ENCODE data around the gene ZC3HAV1L. TPM values are rescaled to one million over a fixed set of nuclear protein-coding genes. Genes with fewer than 3 reads are reported as not detected.

Gene ZC3HAV1L
- total RNA-seq, 1 experiment from 2014 or later = 11.8 TPM

DNA sequence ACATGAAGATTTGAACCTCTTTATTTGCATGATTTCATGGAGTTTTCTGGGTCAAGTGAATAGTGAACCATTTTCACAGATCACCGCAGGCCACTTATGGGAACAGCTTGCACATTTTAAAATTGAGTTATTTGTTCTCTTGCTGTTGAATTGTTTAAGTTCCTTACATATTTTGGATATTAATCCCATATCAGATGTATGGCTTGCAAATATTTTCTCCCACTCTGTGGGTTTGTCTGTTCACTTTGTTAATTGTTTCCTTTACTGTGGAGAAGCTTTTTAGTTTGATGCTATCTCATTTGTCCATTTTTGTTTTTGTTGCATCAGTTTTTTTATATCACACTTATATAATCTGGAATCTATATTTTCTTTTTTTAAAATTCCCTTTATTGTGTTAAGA is 14.1 kb upstream of the ZC3HAV1L start:
- ATAC-seq (no peak), DNase-seq (ENCODE audit: low read depth, low spot score) (no peak)
- H2AFZ ChIP-seq (ENCODE audit: low read depth, low read length, poor library complexity, severe bottlenecking) = no peak overlapping the region
- ChIA-PET CTCF (interaction anchor here (1.5 kb wide), 1 partner anchor 164 kb away, joined by 3 read pairs; no protein-coding TSS in a partner anchor), RAD21 (ENCODE audit: low non-redundant PET in 1 of 2, low total read pairs in 2 of 2, uncharacterized antibody in 2 of 2, unreplicated experiment in 2 of 2) (no interaction called here), POLR2A (no interaction called here)
- H3K27me3 ChIP-seq (ENCODE audit: insufficient read depth, low read length) = no peaks in the 10 kb centered on the region
- intact Hi-C loops (cut with micrococcal nuclease) = no loop called here
- no peaks in the 10 kb centered on the region for H3K4me1 ChIP-seq (ENCODE audit: control insufficient read depth in 1 of 2, insufficient read depth in 2 of 2, low read length in 2 of 2)
- TF ChIP-seq SP1 (IDR thresholded peaks at IDR 0.05; ENCODE audit: low read depth) (no peak), TCF7L2 (IDR thresholded peaks at IDR 0.05; ENCODE audit: borderline replicate concordance, extremely low read depth, insufficient read depth, insufficient read length) (no peak), YY1 (IDR thresholded peaks at IDR 0.05; ENCODE audit: extremely low read depth, insufficient replicate concordance, low read depth, low read length) (no peak)
- BruUV-seq (replicated peaks) = no TSS peak
- H4K20me1 ChIP-seq (ENCODE audit: insufficient read depth) = no peaks in the 10 kb centered on the region
- H3K36me3 ChIP-seq (ENCODE audit: control insufficient read depth in 1 of 2, insufficient read depth in 2 of 2, low read length in 2 of 2) = peaks cover 10 to 35% of the 10 kb centered on the region in 2 experiments
- H3K4me3 ChIP-seq (replicated peaks in 1 of 2; ENCODE audit: low read depth in 1 of 2, low read length in 2 of 2) = no peak overlapping the region
- H3K79me2 ChIP-seq (ENCODE audit: insufficient read depth, low read length) = no peaks in the 10 kb centered on the region
- H3K4me2 ChIP-seq (ENCODE audit: low read length) = no peak overlapping the region
- no peak overlapping the region for H3K9ac ChIP-seq (ENCODE audit: low read length)
- H3K27ac ChIP-seq (ENCODE audit: low read depth, low read length) = no peak overlapping the region
- no peaks in the 10 kb centered on the region for H3K9me2 ChIP-seq (ENCODE audit: insufficient read depth)
- no peaks in the 10 kb centered on the region for H3K9me3 ChIP-seq (ENCODE audit: control insufficient read depth in 1 of 2, insufficient read depth in 1 of 2, low read depth in 1 of 2, low read length in 2 of 2)

DNA sequence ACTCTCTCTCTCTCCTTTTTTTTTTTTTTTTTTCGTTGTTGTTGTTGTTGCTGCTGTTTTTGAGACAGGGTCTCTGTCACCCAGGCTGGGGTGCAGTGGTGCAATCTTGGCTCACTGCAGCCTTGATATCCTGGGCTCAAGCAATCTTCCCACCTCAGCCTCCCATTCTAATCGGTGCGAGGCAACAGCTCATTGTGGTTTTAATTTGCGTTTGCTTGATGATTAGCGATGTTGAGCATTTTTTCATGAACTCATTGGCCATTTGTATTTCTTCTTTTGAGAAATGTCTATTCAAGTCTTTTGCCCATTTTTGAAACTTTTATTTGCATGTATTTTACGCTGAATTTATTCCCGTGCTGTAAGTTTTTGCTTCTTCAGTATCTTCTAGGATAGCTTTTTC is 13.3 kb upstream of the ZC3HAV1L start:
- H3K27me3 ChIP-seq (ENCODE audit: insufficient read depth, low read length) = no peaks in the 10 kb centered on the region
- ChIA-PET POLR2A (no interaction called here), RAD21 (ENCODE audit: low non-redundant PET in 1 of 2, low total read pairs in 2 of 2, uncharacterized antibody in 2 of 2, unreplicated experiment in 2 of 2) (no interaction called here), CTCF (interaction anchor here (1.5 kb wide), 1 partner anchor 163 kb away, joined by 3 read pairs; no protein-coding TSS in a partner anchor)
- H3K4me1 ChIP-seq (ENCODE audit: control insufficient read depth in 1 of 2, insufficient read depth in 2 of 2, low read length in 2 of 2) = no peaks in the 10 kb centered on the region
- H3K79me2 ChIP-seq (ENCODE audit: insufficient read depth, low read length) = no peaks in the 10 kb centered on the region
- intact Hi-C loops (cut with micrococcal nuclease) = no loop called here
- DNase-seq (ENCODE audit: low read depth, low spot score) (no peak), ATAC-seq (no peak)
- no peaks in the 10 kb centered on the region for H3K9me2 ChIP-seq (ENCODE audit: insufficient read depth)
- no peak overlapping the region for H3K4me3 ChIP-seq (replicated peaks in 1 of 2; ENCODE audit: low read depth in 1 of 2, low read length in 2 of 2)
- BruUV-seq (replicated peaks) = no TSS peak
- H3K9me3 ChIP-seq (ENCODE audit: control insufficient read depth in 1 of 2, insufficient read depth in 1 of 2, low read depth in 1 of 2, low read length in 2 of 2) = no peaks in the 10 kb centered on the region
- no peaks in the 10 kb centered on the region for H4K20me1 ChIP-seq (ENCODE audit: insufficient read depth)
- no peak overlapping the region for H2AFZ ChIP-seq (ENCODE audit: low read depth, low read length, poor library complexity, severe bottlenecking)
- no peak overlapping the region for H3K27ac ChIP-seq (ENCODE audit: low read depth, low read length)
- no peak overlapping the region for H3K9ac ChIP-seq (ENCODE audit: low read length)
- H3K4me2 ChIP-seq (ENCODE audit: low read length) = no peak overlapping the region
- peaks cover 10 to 30% of the 10 kb centered on the region in 2 experiments for H3K36me3 ChIP-seq (ENCODE audit: control insufficient read depth in 1 of 2, insufficient read depth in 2 of 2, low read length in 2 of 2)
- TF ChIP-seq SRF (IDR thresholded peaks at IDR 0.05; ENCODE audit: low read depth) (no peak), TCF7L2 (IDR thresholded peaks at IDR 0.05; ENCODE audit: borderline replicate concordance, extremely low read depth, insufficient read depth, insufficient read length) (no peak), ZFX (IDR thresholded peaks at IDR 0.05) (no peak), SP1 (IDR thresholded peaks at IDR 0.05; ENCODE audit: low read depth) (no peak), CBX3 (IDR thresholded peaks at IDR 0.05; ENCODE audit: low read depth) (no peak), EGR1 (IDR thresholded peaks at IDR 0.05; ENCODE audit: low read depth) (no peak), POLR2A (IDR thresholded peaks at IDR 0.05; ENCODE audit: borderline replicate concordance, extremely low read depth, insufficient read depth, insufficient read length) (no peak)
- TF ChIP-seq, protein P1, sequence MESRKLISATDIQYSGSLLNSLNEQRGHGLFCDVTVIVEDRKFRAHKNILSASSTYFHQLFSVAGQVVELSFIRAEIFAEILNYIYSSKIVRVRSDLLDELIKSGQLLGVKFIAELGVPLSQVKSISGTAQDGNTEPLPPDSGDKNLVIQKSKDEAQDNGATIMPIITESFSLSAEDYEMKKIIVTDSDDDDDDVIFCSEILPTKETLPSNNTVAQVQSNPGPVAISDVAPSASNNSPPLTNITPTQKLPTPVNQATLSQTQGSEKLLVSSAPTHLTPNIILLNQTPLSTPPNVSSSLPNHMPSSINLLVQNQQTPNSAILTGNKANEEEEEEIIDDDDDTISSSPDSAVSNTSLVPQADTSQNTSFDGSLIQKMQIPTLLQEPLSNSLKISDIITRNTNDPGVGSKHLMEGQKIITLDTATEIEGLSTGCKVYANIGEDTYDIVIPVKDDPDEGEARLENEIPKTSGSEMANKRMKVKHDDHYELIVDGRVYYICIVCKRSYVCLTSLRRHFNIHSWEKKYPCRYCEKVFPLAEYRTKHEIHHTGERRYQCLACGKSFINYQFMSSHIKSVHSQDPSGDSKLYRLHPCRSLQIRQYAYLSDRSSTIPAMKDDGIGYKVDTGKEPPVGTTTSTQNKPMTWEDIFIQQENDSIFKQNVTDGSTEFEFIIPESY (IDR thresholded peaks at IDR 0.05; ENCODE audit: extremely low read depth, insufficient replicate concordance, low read length) = no peak
- TF ChIP-seq, protein P2, sequence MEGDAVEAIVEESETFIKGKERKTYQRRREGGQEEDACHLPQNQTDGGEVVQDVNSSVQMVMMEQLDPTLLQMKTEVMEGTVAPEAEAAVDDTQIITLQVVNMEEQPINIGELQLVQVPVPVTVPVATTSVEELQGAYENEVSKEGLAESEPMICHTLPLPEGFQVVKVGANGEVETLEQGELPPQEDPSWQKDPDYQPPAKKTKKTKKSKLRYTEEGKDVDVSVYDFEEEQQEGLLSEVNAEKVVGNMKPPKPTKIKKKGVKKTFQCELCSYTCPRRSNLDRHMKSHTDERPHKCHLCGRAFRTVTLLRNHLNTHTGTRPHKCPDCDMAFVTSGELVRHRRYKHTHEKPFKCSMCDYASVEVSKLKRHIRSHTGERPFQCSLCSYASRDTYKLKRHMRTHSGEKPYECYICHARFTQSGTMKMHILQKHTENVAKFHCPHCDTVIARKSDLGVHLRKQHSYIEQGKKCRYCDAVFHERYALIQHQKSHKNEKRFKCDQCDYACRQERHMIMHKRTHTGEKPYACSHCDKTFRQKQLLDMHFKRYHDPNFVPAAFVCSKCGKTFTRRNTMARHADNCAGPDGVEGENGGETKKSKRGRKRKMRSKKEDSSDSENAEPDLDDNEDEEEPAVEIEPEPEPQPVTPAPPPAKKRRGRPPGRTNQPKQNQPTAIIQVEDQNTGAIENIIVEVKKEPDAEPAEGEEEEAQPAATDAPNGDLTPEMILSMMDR (IDR thresholded peaks at IDR 0.05 in 2 of 3, conservative IDR thresholded peaks at IDR 0.05 in 1 of 3; ENCODE audit: borderline replicate concordance in 1 of 3, insufficient read depth in 1 of 3, low read depth in 2 of 3, low read length in 2 of 3) = no peak
- TF ChIP-seq, protein P3, sequence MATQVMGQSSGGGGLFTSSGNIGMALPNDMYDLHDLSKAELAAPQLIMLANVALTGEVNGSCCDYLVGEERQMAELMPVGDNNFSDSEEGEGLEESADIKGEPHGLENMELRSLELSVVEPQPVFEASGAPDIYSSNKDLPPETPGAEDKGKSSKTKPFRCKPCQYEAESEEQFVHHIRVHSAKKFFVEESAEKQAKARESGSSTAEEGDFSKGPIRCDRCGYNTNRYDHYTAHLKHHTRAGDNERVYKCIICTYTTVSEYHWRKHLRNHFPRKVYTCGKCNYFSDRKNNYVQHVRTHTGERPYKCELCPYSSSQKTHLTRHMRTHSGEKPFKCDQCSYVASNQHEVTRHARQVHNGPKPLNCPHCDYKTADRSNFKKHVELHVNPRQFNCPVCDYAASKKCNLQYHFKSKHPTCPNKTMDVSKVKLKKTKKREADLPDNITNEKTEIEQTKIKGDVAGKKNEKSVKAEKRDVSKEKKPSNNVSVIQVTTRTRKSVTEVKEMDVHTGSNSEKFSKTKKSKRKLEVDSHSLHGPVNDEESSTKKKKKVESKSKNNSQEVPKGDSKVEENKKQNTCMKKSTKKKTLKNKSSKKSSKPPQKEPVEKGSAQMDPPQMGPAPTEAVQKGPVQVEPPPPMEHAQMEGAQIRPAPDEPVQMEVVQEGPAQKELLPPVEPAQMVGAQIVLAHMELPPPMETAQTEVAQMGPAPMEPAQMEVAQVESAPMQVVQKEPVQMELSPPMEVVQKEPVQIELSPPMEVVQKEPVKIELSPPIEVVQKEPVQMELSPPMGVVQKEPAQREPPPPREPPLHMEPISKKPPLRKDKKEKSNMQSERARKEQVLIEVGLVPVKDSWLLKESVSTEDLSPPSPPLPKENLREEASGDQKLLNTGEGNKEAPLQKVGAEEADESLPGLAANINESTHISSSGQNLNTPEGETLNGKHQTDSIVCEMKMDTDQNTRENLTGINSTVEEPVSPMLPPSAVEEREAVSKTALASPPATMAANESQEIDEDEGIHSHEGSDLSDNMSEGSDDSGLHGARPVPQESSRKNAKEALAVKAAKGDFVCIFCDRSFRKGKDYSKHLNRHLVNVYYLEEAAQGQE (IDR thresholded peaks at IDR 0.05; ENCODE audit: low read depth) = no peak
- TF ChIP-seq, protein P4, sequence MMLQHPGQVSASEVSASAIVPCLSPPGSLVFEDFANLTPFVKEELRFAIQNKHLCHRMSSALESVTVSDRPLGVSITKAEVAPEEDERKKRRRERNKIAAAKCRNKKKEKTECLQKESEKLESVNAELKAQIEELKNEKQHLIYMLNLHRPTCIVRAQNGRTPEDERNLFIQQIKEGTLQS (IDR thresholded peaks at IDR 0.05) = no peak
